ENCODE results near the gene KBTBD12.

KBTBD12 gene

GRCh38 chr3:127987309-127987995 is 72.4 kb downstream of the KBTBD12 start:
- DNase-seq = no peak

- no peak for DNase-seq
Observed at GRCh38 chr3:127988770-127989557, 73.9 kb downstream of the KBTBD12 start.

DNA sequence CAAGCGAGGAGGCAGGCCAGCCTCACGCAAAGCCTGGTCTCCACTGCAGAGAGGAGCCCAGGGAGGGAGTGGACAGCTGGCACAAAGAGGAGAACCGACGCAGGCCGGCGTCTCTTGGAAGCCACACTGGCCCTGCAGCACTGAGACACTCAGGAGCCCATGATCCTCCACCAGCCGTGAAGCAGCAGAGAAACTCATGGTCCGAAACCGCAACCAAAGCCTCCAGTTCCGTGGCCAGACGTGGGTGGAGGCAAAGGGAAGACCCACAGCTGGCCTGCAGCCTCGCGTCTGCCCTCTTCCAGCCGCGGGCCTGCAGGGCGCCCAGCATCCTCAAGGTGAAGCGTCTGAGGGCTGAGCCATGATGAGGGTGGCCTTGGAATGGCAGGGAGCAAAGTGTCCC is 75.0 kb downstream of the KBTBD12 start:
- no peak for DNase-seq

GRCh38 chr3:127990461-127990860 is 75.4 kb downstream of the KBTBD12 start:
- DNase-seq = no peak

- DNase-seq = no peak
Observed at GRCh38 chr3:127991251-127991650, 76.2 kb downstream of the KBTBD12 start.

- no peak for DNase-seq
Observed at GRCh38 chr3:127991681-127992080, 76.6 kb downstream of the KBTBD12 start.

DNA sequence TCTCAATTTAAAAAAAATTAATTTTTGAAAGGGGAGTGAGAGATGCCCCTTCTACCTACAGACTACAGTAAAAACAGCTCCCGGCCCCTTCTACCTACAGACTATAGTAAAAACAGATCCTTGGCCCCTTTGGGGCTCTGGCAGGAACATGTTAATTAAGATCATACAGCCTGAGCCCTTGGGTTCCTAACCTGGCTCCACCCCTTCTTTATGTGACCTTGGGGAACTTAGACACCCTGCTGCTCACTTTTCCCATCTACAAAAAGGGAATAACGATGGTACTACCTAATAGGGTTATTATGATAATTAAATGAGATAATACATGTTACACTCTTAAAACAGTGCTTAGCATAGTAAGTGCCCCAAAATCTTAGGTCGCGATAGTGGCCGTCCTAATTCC is 77.1 kb downstream of the KBTBD12 start:
- DNase-seq = no peak

DNA sequence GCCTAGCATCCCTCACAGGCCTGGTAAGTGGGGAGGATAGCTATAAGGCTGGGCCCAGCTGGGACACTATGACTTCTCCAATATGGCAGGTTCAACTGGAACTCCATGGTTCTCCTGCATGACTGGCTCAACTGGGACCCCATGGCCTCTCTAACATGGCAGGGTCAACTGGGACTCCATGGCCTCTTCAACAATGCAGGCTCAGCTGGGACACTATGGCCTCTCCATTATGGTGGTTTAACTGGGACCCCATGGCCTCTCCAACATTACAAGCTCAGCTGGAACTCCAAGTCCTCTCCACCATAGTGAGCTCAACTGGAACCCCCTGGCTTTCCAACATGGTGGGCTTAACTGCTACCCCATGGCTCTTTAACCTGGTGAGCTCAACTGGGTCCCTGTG is 79.0 kb downstream of the KBTBD12 start:
- no peak for DNase-seq

DNA sequence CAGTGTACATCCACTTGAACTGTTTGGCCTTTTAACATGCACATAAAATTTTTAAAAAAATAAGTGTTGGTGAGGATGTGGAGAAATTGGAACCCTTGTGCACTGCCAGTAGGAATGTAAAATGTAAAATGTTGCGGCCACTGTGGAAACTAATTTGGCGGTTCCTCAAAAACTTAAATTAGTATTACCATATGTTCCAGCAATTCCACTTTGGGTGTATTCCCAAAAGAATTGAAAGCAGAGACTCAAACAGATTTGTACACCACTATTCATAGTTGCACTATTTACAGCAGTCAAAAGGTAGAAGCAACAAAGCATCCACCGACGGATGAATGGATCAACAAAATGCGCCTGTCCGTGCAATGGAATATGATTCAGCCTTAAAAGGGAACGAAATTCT is 82.0 kb downstream of the KBTBD12 start:
- no peak for DNase-seq

GRCh38 chr3:127997961-127998360 is 82.9 kb downstream of the KBTBD12 start:
- DNase-seq = peak in 1 of 2 experiments; percentile 69

- no peak for DNase-seq
Observed at GRCh38 chr3:127998596-127998995, 83.6 kb downstream of the KBTBD12 start.

DNA sequence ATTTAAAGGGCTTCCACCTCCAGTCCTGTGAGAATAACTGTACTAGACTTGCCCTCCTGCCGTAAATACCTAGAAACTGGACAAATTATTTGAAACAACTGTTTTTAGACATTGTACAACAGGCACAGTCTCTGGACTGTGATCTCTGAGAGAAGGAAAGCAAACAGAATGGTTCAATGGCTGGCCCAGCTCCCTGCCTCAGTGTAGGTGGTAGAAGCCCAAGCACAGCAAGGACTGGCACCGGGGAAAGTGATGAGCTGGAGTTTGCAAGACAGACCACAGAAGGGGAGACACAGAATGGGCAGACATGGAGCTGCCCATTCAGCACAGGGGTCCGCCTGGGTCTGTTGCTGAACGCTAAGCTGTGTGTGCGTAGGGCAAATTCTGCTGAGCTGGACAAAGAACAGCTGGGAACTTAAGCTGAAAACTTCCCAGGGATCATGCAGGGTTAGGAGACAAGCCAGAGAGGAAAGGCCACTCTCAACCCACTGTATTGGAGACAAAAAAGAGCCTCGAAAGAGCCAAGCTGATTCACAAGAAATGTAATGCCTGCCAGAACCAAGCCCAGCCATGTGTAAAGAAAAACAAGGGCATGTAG is 84.6 kb downstream of the KBTBD12 start:
- no peak for DNase-seq

DNA sequence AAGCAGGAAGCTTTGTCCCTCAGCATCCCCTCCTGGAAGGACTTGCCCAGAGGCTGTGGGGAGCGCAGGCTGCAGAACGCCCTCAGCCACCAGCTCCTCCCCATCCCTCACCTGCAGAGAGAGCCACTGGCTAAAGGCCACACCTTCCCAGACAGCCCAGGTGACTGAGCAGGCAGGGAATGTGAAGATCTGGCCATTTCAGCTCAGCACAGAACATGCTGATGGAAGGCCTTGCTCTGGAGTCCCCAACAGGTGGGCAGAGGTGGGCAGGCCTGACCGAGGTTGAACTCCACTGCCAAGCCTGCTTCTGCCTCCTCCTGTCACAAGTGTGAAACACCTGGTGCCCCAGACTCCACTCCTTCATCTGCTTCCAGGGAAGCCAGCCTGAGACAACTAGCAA is 86.5 kb downstream of the KBTBD12 start:
- no peak for DNase-seq

DNA sequence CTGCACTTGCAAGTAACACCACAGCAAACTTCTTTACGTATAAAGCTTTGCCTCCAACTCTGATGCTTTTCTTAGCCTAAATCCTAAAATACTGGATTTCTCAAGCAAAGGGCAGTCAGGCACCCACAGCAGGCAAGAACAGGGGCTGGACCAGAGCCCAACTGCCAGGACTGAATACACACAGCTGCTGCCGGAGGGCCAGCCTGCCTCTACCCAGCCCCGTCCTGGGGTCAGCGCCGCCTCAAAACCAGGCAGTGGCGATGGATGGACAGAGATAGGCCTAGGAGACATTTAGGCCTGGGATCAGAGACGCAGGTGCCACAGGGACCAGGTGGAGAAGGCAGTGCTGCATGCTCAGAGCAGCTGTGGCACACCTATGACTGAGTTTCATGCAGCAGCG is 89.6 kb downstream of the KBTBD12 start:
- DNase-seq = no peak

- DNase-seq = no peak
Observed at GRCh38 chr3:128006061-128007032, 91.3 kb downstream of the KBTBD12 start.

DNA sequence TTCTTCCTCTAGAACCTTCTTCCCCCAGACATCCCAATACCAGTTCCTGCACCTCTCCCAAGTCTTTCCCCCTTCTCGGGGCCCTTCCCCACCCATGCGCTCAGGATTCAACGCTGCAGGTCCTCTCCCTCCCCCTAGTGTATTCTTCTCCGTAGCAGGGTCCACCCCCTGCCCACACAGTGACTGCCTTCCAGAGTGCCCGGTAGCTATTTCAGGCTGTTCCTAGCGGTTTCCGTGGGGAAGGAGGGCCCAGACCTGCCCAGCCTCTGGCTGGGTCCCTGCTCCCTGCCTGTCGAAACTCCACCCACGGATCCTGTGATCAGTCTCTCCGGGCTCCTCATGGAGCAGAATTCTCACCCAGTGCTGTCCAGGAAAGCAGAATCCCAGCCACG is 92.0 kb downstream of the KBTBD12 start:
- no peak for DNase-seq

- no peak for DNase-seq
Observed at GRCh38 chr3:128009952-128010846, 95.2 kb downstream of the KBTBD12 start.

DNA sequence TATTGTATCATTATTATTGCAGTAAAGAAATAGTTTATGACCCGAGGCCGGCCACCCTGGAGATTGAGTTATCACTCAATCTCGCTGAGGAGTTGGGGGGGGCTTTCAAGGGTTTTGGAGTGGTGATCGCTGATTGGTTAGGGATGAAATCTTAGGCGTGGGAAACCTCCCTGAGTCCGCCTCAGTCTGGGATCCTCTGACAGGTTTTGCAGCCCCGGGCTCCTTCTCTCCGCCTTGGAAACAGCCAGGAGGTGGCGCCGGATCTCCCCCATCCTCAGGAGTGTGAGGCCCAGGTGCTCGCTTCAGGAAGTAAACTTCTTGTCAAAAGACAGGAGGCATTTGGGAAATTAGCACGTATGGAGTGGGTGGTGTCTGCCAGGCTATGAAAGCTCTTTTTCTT is 96.1 kb downstream of the KBTBD12 start:
- peak; percentile 9 to 47 for DNase-seq

- DNase-seq = no peak
Observed at GRCh38 chr3:128012050-128012449, 97.0 kb downstream of the KBTBD12 start.

DNA sequence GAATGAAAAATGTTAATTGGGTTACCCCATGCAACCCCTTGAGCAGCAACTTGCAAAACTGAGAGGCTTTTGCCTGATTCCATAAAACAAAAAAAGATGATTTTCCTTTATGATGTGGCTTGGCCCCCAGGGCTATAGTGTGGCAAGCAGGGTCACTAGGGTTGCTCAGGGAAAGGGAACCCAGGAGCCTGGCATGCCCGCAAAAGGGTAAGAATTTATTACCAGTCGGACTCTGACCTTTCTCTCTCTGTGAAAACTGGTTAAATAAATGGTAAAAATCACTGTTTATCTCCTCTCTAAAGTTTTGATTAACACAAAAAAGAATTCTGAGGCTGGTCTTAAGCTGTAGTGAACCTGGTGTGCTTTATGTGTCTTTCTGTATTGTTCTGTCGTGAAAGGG is 99.5 kb downstream of the KBTBD12 start:
- no peak for DNase-seq

GRCh38 chr3:128016502-128016901 is 101.5 kb downstream of the KBTBD12 start:
- no peak for DNase-seq

Data from NCI-H2081 (cell line).